Measurements from ENCODE around the gene HOXB13.
A peak's percentile ranks its signal among the peaks of the same experiment; 100 is the strongest.

HOXB13 gene

GRCh38 chr17:48732688-48733629 is 4.4 kb upstream of the HOXB13 start:
- no peak for DNase-seq (ENCODE audit: low read depth)
- H3K4me3 ChIP-seq (ENCODE audit: low read length), result no peak overlapping the region

GRCh38 chr17:48731355-48731754 is 2.8 kb upstream of the HOXB13 start:
- Histone ChIP-seq H3K9ac (ENCODE audit: low read length) (no peak overlapping the region), H3K4me1 (ENCODE audit: control insufficient read depth, insufficient read depth, low read length) (peaks cover 6% of the 10 kb centered on the region), H3K9me3 (ENCODE audit: control insufficient read depth, low read length) (no peaks in the 10 kb centered on the region), H3K36me3 (ENCODE audit: control insufficient read depth, insufficient read depth, low read length, severe bottlenecking) (no peaks in the 10 kb centered on the region), H3K4me3 (ENCODE audit: low read length) (no peak overlapping the region), H3K27me3 (replicated peaks; ENCODE audit: control insufficient read depth, insufficient read depth, low read length) (peaks cover 96% of the 10 kb centered on the region)
- no peak for DNase-seq (ENCODE audit: low read depth)

More at GRCh38 chr17:48732688-48733629, 4.4 kb upstream of the HOXB13 start:
- H3K27me3 ChIP-seq (replicated peaks; ENCODE audit: control insufficient read depth, insufficient read depth, low read length), result peaks cover 95% of the 10 kb centered on the region
- H3K9me3 ChIP-seq (ENCODE audit: control insufficient read depth, low read length), result no peaks in the 10 kb centered on the region
- no peaks in the 10 kb centered on the region for H3K36me3 ChIP-seq (ENCODE audit: control insufficient read depth, insufficient read depth, low read length, severe bottlenecking)
- peaks cover 6% of the 10 kb centered on the region for H3K4me1 ChIP-seq (ENCODE audit: control insufficient read depth, insufficient read depth, low read length)
- no peak overlapping the region for H3K9ac ChIP-seq (ENCODE audit: low read length)

GRCh38 chr17:48730240-48730550 is 1.6 kb upstream of the HOXB13 start:
- DNase-seq (ENCODE audit: low read depth), result no peak
- Histone ChIP-seq H3K9me3 (ENCODE audit: control insufficient read depth, low read length) (no peaks in the 10 kb centered on the region), H3K4me3 (ENCODE audit: low read length) (no peak overlapping the region), H3K4me1 (ENCODE audit: control insufficient read depth, insufficient read depth, low read length) (peaks cover 6% of the 10 kb centered on the region), H3K9ac (ENCODE audit: low read length) (no peak overlapping the region), H3K36me3 (ENCODE audit: control insufficient read depth, insufficient read depth, low read length, severe bottlenecking) (no peaks in the 10 kb centered on the region), H3K27me3 (replicated peaks; ENCODE audit: control insufficient read depth, insufficient read depth, low read length) (peaks cover 96% of the 10 kb centered on the region)

GRCh38 chr17:48729335-48730239 is 1.0 kb upstream of the HOXB13 start:
- Histone ChIP-seq H3K4me3 (ENCODE audit: low read length) (no peak overlapping the region), H3K27me3 (replicated peaks; ENCODE audit: control insufficient read depth, insufficient read depth, low read length) (peaks cover 96% of the 10 kb centered on the region), H3K36me3 (ENCODE audit: control insufficient read depth, insufficient read depth, low read length, severe bottlenecking) (no peaks in the 10 kb centered on the region), H3K4me1 (ENCODE audit: control insufficient read depth, insufficient read depth, low read length) (peaks cover 6% of the 10 kb centered on the region), H3K9me3 (ENCODE audit: control insufficient read depth, low read length) (no peaks in the 10 kb centered on the region), H3K9ac (ENCODE audit: low read length) (no peak overlapping the region)
- no peak for DNase-seq (ENCODE audit: low read depth)

- DNase-seq (ENCODE audit: low read depth), result no peak
- H3K36me3 ChIP-seq (ENCODE audit: control insufficient read depth, insufficient read depth, low read length, severe bottlenecking), result no peaks in the 10 kb centered on the region
- H3K27me3 ChIP-seq (replicated peaks; ENCODE audit: control insufficient read depth, insufficient read depth, low read length), result peaks cover 95% of the 10 kb centered on the region
- H3K4me3 ChIP-seq (ENCODE audit: low read length), result no peak overlapping the region
- H3K9me3 ChIP-seq (ENCODE audit: control insufficient read depth, low read length), result no peaks in the 10 kb centered on the region
- H3K4me1 ChIP-seq (ENCODE audit: control insufficient read depth, insufficient read depth, low read length), result peaks cover 6% of the 10 kb centered on the region
- no peak overlapping the region for H3K9ac ChIP-seq (ENCODE audit: low read length)
These were observed 955 bp downstream of the HOXB13 start for GRCh38 chr17:48727415-48728175.

GRCh38 chr17:48726916-48727286 is 1.6 kb downstream of the HOXB13 start:
- H3K4me1 ChIP-seq (ENCODE audit: control insufficient read depth, insufficient read depth, low read length), result peaks cover 6% of the 10 kb centered on the region
- peaks cover 95% of the 10 kb centered on the region for H3K27me3 ChIP-seq (replicated peaks; ENCODE audit: control insufficient read depth, insufficient read depth, low read length)
- H3K9me3 ChIP-seq (ENCODE audit: control insufficient read depth, low read length), result no peaks in the 10 kb centered on the region
- no peak for DNase-seq (ENCODE audit: low read depth)
- H3K36me3 ChIP-seq (ENCODE audit: control insufficient read depth, insufficient read depth, low read length, severe bottlenecking), result no peaks in the 10 kb centered on the region
- no peak overlapping the region for H3K4me3 ChIP-seq (ENCODE audit: low read length)
- no peak overlapping the region for H3K9ac ChIP-seq (ENCODE audit: low read length)

- Histone ChIP-seq H3K36me3 (ENCODE audit: control insufficient read depth, insufficient read depth, low read length, severe bottlenecking) (no peaks in the 10 kb centered on the region), H3K4me1 (ENCODE audit: control insufficient read depth, insufficient read depth, low read length) (peaks cover 6% of the 10 kb centered on the region), H3K9ac (ENCODE audit: low read length) (no peak overlapping the region), H3K9me3 (ENCODE audit: control insufficient read depth, low read length) (no peaks in the 10 kb centered on the region), H3K4me3 (ENCODE audit: low read length) (no peak overlapping the region), H3K27me3 (replicated peaks; ENCODE audit: control insufficient read depth, insufficient read depth, low read length) (peaks cover 95% of the 10 kb centered on the region)
- DNase-seq (ENCODE audit: low read depth), result no peak
These were observed 2.2 kb downstream of the HOXB13 start for GRCh38 chr17:48726114-48726915.

- Histone ChIP-seq H3K4me3 (ENCODE audit: low read length) (peak overlapping the region; percentile 27), H3K9me3 (ENCODE audit: control insufficient read depth, low read length) (no peaks in the 10 kb centered on the region), H3K27me3 (replicated peaks; ENCODE audit: control insufficient read depth, insufficient read depth, low read length) (peaks cover 97% of the 10 kb centered on the region), H3K36me3 (ENCODE audit: control insufficient read depth, insufficient read depth, low read length, severe bottlenecking) (no peaks in the 10 kb centered on the region), H3K4me1 (ENCODE audit: control insufficient read depth, insufficient read depth, low read length) (peaks cover 6% of the 10 kb centered on the region), H3K9ac (ENCODE audit: low read length) (no peak overlapping the region)
- no peak for DNase-seq (ENCODE audit: low read depth)
These were observed 3.1 kb downstream of the HOXB13 start for GRCh38 chr17:48725288-48726064.

- DNase-seq (ENCODE audit: low read depth), result peak; percentile 14
- no peaks in the 10 kb centered on the region for H3K9me3 ChIP-seq (ENCODE audit: control insufficient read depth, low read length)
- H3K4me3 ChIP-seq (ENCODE audit: low read length), result peak overlapping the region; percentile 27
- no peaks in the 10 kb centered on the region for H3K36me3 ChIP-seq (ENCODE audit: control insufficient read depth, insufficient read depth, low read length, severe bottlenecking)
- peaks cover 97% of the 10 kb centered on the region for H3K27me3 ChIP-seq (replicated peaks; ENCODE audit: control insufficient read depth, insufficient read depth, low read length)
- peaks cover 6% of the 10 kb centered on the region for H3K4me1 ChIP-seq (ENCODE audit: control insufficient read depth, insufficient read depth, low read length)
- H3K9ac ChIP-seq (ENCODE audit: low read length), result no peak overlapping the region
These were observed 3.6 kb downstream of the HOXB13 start for GRCh38 chr17:48725004-48725287.

Data from adipocyte (in vitro differentiated cells).